Stimulated activated CD4-positive, alpha-beta T cell treated with anti-CD3 and anti-CD28 coated beads, Interleukin-4, amount 100 ng/mL, for 24 hours (primary cell): Measurements from ENCODE around the gene WNT3A.

Source experiments
- DNase-seq: peaks from one replicate; pipeline ENCODE4 v3.0.0-alpha.2; 2020

Gene WNT3A

DNA sequence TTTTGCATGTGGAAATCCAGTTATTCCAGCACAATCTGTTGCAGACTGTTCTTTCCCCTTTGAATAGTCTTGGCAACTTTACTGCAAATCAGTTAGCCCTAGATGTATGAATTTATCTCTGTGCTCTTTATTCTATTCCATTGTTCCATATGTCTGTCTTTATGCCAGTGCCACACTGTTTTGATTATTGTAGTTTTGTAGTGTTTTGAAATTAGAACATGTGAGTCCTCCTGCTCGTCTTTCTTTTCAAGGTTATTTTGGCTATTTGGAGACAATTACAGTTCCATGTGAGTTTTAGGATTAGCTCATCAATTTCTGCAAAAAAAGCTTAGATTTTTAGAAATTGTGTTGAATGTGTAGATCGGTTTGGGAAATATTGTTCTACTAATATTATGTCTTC is 26.6 kb downstream of the WNT3A start:
- DNase-seq = no peak

DNA sequence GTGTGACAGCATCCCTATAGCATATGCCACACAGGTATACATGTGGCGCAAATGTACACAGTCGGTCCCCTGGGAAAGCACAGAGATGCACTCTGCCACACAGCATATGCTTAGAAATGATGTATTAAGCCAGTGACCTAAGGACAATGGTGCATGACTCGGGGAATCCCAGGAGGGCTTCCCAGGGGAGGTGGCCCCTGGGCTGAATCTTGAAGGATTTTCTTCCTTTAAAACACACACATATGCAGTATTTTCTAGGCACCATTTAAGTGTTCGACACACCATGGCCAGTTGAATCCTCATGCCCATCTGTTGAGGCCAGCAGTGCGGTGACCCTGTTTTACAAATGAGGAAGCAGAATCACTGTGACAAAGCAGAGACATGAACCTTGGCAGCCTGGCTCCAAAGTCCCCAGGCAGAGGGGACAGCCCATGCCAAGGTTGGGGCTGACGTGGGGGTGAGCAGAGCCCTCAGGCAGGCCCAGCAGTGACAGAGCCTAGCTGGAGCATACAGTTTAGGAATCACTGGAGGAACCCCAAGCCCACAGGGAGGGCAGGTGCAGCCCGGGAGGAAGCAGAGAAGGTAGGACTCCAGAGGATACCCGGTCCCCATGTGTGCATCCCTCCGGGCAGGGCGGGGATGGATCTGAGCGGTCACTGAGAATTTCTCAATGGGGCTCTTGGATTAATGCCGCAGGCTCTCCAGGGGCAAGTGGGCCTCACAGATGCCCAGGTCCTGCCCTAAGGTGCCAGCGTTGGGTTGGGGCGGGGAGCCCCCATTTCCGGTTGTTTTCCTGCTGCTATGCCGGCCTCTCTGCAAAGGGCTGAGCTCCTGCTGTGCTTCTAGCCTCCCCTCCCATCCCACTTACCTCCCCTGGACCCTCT is 28.4 kb downstream of the WNT3A start:
- no peak for DNase-seq

DNA sequence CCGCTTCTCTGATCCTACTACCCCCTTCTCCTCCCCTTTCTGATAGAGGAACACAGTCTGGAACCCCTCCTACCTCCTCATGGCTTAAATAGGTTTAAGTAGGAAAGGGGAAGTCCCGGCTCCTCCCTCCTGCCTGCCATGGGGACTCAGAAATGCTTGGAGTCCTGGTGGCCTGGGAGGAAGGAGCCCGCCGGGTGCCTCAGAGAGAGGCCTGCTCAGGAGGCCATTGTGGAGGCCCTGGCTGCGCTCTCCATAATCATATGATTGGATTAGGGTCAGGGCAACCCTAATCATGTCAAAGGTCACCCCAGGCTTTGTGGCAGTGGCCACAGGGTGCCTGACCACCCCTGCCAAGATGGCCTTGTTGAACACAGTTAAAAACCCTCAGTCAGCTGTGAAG is 29.0 kb downstream of the WNT3A start:
- DNase-seq = no peak

DNA sequence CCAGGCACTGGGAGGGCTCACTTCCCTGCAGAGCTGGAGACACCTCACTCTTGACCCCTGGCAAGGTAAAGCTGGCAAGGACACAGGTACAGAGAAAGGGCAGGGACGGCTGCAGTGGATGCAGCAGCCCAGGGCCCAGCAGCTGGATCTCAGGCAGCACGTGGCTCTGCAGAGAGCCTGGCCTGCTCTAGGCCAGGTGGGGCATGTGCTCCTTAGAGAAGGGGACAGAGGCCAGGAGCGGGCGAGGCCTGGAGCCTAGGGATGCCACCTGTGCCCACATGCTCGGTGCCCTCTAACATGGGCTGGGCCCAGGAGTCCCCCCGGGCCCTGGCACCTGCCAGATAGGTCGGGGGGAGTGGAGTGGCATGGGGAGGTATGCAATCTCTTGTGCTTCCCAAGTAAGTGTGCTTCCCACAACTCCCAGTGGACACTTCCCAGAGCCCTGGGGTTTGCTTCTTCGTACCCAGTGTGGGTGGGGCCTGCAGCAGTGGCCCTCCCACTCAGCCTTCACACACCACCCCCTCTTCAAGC is 30.0 kb downstream of the WNT3A start:
- DNase-seq = no peak

DNA sequence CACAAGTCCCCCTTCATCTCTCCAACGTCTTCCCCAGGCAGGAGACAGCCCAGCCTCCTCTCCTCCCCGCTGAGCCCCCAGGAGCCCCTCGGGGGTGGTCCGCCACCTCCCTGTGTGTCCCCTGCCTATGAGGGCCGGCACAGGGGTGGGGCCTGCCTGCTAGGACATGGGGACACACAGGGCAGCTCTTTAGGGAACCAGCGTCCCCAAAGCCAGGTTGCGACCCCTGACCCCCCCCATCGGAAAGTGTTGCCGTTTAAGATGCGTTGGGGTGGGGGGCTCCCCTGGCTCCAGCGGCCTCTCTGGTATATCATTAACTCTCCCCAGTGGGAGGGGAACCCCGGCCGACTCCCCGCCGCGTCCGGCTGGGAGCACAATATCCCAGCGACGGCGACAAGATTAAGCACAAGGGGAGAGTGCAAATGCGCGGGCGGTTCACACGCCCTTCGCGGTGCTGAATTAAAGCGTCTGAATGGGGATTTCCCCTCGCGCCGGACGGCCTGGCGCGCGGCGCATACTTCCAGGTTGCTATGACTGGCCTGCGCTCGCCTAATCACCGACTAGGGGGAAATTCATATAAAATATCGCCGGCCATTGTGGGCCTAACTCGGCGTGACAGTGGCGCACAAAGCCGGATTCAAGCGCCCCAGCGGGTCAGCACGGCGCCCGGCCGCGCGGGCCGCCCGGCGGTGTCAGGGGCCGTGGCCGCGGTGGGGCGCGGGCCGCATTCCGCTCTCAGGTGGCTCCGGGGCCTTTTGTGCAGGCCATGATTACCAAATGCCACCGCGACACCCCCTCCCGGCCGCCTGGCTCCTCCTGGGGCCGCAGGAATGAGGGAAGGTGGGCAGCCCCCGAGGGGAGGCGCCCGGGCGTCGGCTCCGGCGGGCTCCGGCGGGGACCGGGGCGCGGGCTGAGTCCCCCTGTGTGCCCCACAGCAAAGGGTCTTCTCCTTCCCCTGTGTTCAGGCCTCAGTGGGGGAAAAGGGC is 30.9 kb downstream of the WNT3A start:
- peak; percentile 25 for DNase-seq

DNA sequence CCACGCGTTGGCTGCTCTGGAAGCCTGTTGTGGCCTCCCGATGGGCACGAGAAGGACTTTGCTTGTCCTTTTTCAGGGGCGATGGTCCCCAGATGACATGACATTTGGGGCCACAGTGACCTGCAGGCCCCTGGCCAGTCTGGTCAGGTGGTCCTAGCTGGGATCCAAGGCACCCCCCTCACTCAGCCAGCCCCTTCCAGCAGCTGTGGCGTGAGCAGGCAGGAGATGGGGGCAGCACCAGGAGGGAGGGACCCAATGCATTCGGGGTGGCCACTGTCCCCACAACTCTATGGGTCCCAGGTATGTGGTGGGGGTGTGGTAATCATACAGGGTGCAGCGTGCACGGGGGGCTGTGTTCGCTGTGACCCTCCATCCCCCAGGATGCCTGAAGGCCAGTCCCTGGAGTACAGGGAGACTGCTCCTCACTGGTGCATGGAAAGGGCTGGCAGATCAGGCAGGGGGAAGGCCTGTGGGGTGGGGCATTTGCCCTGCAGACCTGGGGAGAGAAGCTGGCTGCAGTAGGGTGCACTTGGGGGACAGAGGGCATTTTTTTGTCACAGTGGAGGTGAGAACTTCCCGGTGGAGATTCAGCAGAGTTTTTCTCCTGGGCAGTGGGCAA is 31.7 kb downstream of the WNT3A start:
- no peak for DNase-seq

DNA sequence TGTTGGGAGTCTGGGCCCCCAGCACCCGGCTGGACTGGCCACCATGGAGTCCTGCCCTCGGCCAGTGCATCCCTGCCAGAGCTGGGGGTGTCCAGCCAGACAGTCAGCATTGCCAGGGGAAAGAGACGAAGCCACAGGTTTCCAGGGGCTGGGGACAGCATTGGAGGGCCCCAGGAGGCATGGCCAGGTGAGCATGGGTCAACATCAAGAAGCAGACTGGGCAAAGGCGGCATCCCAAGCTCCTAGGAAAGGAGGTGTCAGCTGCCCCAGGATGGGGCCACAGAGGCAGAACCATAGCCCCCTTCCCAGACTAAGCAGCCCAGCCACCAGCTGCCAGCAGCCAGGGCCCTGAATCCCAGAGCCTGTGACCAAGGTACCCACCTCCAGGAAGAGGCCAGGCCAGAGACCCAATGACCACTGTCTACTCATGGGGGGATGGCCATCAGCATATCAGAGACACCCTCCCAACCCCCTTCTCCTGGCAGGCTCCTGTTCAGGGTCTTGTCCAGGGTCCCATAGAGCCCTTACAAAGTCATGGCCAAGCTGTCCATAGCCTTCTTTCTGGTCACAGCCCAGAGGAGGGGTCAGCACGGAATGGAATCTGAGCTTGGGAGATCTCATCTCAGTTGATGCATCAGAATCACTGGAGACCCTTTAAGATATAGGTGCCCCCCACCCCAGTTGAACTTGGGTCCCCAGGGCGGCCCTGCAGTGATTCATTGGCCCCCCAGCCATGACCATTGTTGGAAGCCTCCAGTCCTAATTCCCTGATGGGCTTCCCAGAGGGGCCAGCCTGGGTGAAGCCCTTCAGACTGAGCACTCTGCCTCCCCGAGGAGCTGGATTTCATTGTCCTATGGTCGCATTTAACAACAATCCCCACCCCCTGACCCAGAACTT is 32.5 kb downstream of the WNT3A start:
- no peak for DNase-seq

DNA sequence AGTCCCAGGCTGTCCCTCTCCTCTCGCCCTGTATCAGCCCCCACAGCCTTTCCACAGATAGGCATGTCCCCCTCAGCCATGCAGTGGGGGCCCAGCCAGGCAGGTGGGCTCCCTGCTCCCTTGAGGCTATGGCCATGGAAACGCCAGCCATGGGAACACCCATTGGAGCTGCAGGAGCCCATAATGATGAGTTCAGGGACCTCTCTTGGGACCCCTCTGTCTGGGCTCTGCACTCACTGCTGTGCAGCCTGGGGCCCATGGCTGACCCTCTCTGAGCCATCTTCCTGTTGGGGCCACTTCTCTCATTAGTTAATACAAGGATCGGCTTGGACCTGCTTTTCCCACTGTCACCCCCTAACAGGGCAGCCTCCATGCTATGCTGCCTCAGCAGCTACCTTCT is 33.2 kb downstream of the WNT3A start:
- no peak for DNase-seq

DNA sequence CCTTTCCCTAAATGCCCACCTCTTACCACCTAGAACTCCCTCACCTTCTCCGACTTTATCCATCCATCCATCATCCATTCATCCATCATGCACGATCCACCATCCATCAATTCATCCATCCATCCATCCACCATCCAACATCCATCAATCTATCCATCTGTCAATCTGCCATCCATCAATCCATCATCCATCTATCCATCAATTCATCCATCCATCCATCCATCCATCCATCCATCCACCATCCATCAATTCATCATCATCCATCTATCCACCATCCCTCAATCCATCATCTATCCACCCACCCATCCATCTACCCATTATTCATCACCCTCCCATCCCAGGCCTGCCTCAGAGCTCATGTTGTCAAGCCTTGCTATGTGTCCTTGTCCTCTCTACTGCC is 34.5 kb downstream of the WNT3A start:
- no peak for DNase-seq

DNA sequence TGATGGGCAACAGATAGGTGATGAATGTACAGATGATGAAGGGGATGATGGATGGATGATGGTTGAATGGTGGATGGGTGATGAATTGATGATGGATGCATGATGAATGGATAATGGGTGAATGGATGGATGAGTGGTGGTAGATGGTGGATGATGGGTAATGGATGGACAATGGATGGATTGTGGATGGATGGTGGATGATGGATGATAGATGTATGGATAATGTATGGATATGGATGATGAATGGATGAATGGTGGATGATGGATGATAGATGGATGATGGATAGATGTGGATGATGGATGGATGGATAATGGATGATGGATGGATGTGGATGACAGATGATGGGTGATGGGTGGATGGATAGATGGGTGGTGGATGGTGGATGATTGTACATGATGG is 35.7 kb downstream of the WNT3A start:
- no peak for DNase-seq

DNA sequence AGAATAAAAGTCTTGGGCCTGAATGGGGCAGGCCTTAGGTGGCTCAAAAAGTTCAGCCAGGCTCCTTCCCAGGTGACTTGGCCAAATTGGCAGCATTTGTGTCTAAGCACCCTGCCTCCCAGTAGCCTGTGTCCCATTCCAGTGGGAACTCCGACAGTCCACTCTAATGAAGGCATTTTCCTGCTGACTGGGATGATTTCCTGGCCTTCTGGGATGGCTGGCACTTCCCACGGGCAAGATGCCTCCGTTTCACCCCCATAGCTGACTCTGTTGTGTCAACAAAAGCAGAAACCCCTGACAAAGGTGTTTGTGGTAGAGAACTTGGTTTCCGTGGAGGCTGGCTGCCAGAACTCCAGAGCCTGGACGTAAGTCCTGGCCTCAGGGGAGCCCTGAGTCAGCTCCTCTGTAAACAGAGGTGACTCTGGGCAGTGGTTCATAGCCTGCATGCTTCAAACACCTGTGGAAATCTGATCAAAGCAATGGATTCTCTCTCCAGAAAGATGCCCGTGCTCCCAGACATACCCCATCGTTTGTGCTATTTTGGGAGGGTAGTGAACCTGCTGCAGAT is 36.6 kb downstream of the WNT3A start:
- no peak for DNase-seq

DNA sequence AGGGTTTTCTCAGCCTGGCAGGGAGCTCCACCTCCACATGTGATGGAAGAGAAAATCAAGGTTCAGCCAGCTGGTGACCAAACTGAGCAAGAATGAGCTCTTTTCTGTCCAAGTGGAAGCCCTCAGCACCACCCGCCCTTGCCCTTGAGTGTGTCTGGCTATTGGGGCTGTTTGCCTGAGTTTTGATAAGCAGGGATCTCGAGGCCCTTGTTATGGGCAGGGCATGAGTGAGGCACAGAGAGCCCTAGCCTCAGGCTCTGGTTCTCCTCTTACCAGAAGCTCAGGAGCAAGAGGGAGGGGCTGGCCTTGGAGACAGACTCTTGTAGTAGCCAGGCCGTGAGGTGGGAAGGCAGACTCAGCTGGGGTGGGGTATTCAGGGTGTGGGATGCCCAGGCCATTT is 38.2 kb downstream of the WNT3A start:
- no peak for DNase-seq

DNA sequence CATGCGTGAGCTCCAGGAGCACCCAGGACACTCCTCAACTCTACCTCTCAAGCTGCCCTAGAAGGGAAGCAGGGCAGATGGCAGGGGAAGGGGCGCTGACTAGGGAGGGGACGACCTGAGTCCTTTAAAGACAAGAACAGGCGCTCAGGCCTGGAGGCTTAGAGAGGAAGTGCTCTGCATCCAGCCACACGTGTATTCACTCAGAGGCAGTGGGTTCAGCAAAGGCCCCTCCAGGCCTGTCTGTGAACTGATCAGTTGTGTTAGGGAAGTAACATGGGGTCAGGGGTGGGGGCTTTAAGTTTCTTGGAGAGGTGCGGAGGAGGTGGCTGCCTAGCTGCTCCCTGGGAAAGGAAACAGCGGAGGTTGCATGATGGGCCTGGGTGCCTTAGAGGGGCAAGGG is 38.6 kb downstream of the WNT3A start:
- DNase-seq = no peak

DNA sequence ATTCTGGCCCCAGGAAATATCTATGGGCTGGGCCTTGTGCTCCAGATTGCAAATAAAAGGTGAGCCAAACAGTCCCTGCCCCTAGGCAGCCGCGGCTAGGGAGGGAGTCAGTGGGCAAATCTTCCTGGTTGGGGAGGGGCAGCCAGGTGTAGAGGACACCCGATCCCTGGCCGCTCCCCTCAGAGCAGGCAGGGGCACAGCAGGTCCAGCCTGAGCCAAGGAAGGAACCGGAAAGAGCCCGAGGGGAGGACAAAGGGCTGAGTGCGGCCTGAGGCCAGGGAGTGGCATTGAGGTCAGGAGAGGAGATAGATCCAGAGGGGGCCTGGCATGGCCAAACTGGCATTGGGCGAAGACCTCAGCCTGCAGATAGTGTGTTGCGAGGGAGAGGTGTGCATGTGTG is 39.1 kb downstream of the WNT3A start:
- no peak for DNase-seq

DNA sequence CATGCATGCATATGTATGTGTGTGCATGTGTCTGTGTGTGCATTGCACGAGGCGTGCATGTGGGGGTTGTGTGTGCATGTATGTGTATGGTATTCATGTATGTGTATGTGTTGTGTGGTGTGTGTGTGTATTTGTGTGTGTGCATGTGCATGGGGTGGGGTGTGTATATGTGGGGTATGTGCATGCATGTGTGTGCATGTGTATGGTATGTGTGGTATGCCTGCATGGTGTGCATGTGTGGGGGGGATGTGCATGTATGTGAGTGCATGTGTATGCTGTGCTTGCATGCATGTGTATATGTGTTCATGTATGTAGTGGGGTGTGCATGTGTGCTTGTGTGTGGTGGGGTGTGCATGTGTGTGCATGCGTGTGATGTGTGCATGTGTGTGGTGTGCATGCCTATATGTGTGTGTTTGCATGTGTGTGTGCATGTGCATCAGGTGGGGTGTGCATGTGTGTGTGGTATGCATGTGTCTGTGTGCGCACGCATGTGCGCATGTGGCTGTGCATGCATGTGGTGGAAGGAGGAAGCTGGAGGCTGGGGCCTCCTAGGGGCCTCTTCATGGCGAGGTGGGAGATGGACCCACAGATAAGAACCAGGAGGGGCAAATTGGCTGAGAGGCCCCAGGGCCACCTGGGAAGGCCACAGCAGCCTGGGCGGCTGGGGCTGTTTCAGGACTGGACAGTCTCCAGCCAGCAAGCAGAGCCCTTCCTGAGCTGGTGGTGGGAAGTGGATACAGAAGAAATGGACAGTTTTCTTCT is 39.8 kb downstream of the WNT3A start:
- DNase-seq = no peak

DNA sequence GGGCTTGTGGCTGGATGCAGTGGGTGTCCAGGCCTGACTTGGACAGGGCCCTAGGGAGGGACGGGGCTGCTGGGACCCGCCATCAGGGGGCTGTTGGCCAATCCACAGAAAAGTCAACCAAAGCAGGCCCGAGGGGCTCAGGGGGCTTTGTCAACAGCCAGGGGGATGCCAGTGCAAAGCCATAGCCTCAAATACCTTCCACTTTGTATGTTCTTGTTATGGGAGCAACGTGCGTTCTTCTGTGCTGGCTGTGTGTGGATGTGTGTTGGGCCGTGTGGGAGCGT is 40.3 kb downstream of the WNT3A start:
- DNase-seq = no peak

DNA sequence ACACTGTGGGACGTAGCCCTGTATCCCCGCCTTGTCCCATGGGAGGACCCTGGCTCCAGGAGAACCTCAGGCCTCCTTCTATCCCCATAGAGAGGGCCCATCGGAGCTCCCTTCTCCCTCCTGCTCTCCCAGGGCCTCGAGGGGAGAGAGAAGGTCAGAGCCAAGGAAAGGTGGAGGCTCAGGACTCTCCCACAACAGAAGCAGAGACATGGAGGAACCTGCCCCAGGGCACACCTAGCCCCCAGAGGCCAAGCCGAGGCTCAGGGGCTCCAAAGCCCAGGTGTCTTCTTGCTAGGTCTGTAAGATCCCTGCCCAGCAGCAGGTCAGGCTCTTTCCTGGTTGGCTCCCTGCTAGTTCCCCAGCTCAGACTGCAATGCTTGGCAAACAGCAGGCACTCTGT is 41.3 kb downstream of the WNT3A start:
- DNase-seq = no peak

DNA sequence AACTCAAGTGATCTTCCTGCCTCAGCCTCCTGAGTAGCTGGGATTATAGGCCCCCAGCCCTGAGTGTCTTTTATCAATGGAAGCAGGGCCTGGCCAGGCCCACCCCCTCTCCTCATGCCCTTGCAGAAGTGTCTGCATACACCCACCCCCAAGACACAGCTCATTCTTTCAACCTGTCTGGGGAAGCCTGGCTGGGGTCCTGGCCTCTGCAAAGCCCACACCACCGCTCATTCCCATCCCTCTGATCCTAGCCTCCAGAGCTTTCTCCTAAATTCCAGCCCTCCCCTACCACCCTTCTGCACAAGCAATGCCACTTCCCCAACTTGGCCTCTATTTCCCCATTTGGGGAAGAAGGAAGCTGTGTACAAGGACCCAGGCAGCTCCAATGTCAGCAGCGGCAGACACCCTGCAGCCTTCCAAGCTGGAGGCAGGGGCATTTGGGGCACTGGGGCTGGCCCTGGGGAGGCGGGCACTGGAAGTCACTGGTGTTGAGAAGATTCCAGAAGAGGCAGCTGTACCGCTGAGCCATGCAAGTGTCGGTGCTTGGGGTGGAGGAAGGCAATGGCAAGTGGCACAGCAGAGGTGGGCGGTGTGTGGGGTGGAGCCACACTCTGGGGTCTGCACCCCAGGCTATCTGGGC is 42.0 kb downstream of the WNT3A start:
- DNase-seq = no peak

DNA sequence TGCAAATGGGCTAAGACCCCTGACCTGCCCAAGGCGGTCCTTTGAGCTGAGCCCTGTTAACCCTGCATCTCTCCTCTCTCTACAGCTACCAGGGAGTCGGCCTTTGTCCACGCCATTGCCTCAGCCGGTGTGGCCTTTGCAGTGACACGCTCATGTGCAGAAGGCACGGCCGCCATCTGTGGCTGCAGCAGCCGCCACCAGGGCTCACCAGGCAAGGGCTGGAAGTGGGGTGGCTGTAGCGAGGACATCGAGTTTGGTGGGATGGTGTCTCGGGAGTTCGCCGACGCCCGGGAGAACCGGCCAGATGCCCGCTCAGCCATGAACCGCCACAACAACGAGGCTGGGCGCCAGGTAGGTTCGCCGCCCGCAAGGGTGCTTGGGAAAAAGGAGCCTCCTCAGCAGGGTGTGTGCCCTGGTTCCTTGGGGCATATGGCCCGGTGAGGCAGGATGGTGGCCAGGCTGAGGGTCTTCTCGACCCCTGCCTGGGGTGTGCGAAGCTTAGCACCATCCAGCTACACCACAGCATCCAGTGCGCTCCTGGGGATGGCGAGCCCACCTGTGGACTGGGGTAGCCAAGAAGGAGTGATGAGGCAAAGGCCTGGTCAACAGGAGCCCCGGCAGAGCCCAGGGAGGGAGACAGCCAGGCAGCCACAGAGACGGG is 43.9 kb downstream of the WNT3A start:
- no peak for DNase-seq
